ENCODE measurements around the gene XRCC5. TPM values are rescaled to one million over a fixed set of nuclear protein-coding genes. Genes with fewer than 3 reads are reported as not detected.

The XRCC5 gene
- total and polyA plus RNA-seq, 10 of the 15 experiments (the other 5 are each of a cell fraction or from before 2014, with no cell fraction given) = 259 to 815 (median 530) TPM

GRCh38 chr2:216233281-216233995, 124.3 kb downstream of the XRCC5 start:
- no peak overlapping the region for H3K9ac ChIP-seq (ENCODE audit: control insufficient read depth, insufficient read depth, low read length)
- no peak overlapping the region for H3K27ac ChIP-seq (ENCODE audit: control insufficient read depth, insufficient read depth)
- ChIA-PET POLR2A (no interaction called here), CTCF (no interaction called here), RAD21 (ENCODE audit: unreplicated experiment) (interaction anchor here (0.6 kb wide), 2 partner anchors 151 to 301 kb away, joined by 3 to 4 read pairs; no protein-coding TSS in a partner anchor), SMC1A (ENCODE audit: uncharacterized antibody, unreplicated experiment) (no interaction called here)
- H3K4me2 ChIP-seq (ENCODE audit: control insufficient read depth, insufficient read depth) = no peak overlapping the region
- no TSS peak for BruUV-seq (replicated peaks)
- no peak overlapping the region for H3K4me3 ChIP-seq
- no peaks in the 10 kb centered on the region for H3K79me2 ChIP-seq (ENCODE audit: control insufficient read depth, insufficient read depth, low read length)
- H3K27me3 ChIP-seq (replicated peaks in 1 of 2; ENCODE audit: control insufficient read depth in 2 of 2, insufficient read depth in 2 of 2, low read length in 1 of 2) = no peaks in the 10 kb centered on the region
- H3K36me3 ChIP-seq (ENCODE audit: control insufficient read depth in 2 of 2, insufficient read depth in 2 of 2, low read length in 1 of 2) = no peaks in the 10 kb centered on the region; a peak in 1 of 4 replicates
- TF ChIP-seq ATF7 (IDR thresholded peaks at IDR 0.05; ENCODE audit: low read depth) (no peak), SMAD5 (IDR thresholded peaks at IDR 0.05; ENCODE audit: low read depth) (no peak), NBN (IDR thresholded peaks at IDR 0.05) (no peak)
- ATAC-seq (no peak), DNase-seq (ENCODE audit: low read depth, low spot score) (no peak), FAIRE-seq (no peak)
- no peaks in the 10 kb centered on the region for H3K4me1 ChIP-seq (ENCODE audit: control insufficient read depth, insufficient read depth, low read length)
- WGBS (ENCODE audit: insufficient coverage, insufficient replicate concordance, low lambda C conversion rate, missing lambda C conversion rate) = 53% methylated on average over 4 of the region's 4 CpGs
- no peaks in the 10 kb centered on the region; the same call in 1 of the 3 replicates for H3K9me3 ChIP-seq (replicated peaks; ENCODE audit: control insufficient read depth, insufficient read depth, low read length)
- no peaks in the 10 kb centered on the region for H4K20me1 ChIP-seq (ENCODE audit: control insufficient read depth, insufficient read depth)
- in situ Hi-C loops (cut with MboI) = no loop called here
- intact Hi-C loops (cut with micrococcal nuclease; ENCODE audit: unreplicated experiment) = no loop called here
- no peak overlapping the region for H2AFZ ChIP-seq (ENCODE audit: control insufficient read depth, low read depth, low read length)

DNA sequence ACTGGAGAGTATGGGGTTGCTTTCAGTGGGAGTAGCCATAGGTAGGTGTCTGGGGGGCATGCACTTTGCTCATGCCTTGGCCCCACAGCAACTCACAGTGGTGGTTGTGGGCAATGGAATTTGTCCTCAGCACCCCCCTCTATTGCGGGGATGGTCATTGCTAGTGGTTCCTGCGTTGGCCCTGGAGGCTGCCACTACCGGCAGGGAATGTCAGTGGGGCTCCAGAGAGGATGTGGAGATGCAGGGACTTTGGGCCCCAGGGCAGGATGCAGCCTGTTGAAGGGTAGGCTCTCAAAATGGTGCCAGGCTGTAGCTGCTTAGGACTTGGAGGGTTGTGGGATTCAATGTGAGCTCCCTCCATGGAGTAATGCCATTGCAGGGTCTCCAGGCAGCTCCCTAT, 125.0 kb downstream of the XRCC5 start:
- no peaks in the 10 kb centered on the region for H3K27me3 ChIP-seq (replicated peaks in 1 of 2; ENCODE audit: control insufficient read depth in 2 of 2, insufficient read depth in 2 of 2, low read length in 1 of 2)
- SMC1A ChIA-PET (ENCODE audit: uncharacterized antibody, unreplicated experiment) = no interaction called here
- RAD21 ChIA-PET (ENCODE audit: unreplicated experiment) = interaction anchor here (0.6 kb wide), 1 partner anchor 151 kb away, joined by 3 read pairs; no protein-coding TSS in a partner anchor
- TF ChIP-seq SMAD5 (IDR thresholded peaks at IDR 0.05; ENCODE audit: low read depth) = no peak
- no peak for TF ChIP-seq CHD2 (IDR thresholded peaks at IDR 0.05; ENCODE audit: borderline replicate concordance, low read depth, low read length)
- TF ChIP-seq, protein P1, sequence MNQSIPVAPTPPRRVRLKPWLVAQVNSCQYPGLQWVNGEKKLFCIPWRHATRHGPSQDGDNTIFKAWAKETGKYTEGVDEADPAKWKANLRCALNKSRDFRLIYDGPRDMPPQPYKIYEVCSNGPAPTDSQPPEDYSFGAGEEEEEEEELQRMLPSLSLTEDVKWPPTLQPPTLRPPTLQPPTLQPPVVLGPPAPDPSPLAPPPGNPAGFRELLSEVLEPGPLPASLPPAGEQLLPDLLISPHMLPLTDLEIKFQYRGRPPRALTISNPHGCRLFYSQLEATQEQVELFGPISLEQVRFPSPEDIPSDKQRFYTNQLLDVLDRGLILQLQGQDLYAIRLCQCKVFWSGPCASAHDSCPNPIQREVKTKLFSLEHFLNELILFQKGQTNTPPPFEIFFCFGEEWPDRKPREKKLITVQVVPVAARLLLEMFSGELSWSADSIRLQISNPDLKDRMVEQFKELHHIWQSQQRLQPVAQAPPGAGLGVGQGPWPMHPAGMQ (IDR thresholded peaks at IDR 0.05; ENCODE audit: borderline replicate concordance) = no peak
- TF ChIP-seq LARP7 (IDR thresholded peaks at IDR 0.05) = no peak
- no peak for TF ChIP-seq JUNB (IDR thresholded peaks at IDR 0.05)
- TF ChIP-seq ZNF592 (IDR thresholded peaks at IDR 0.05) = no peak
- no peak for TF ChIP-seq HDAC6 (IDR thresholded peaks at IDR 0.05; ENCODE audit: unreplicated experiment)
- no peak for TF ChIP-seq TAF1 (IDR thresholded peaks at IDR 0.05; ENCODE audit: borderline replicate concordance, low read depth, low read length)
- no peak for TF ChIP-seq DPF2 (IDR thresholded peaks at IDR 0.05)
- no peak for TF ChIP-seq MYC (IDR thresholded peaks at IDR 0.05; ENCODE audit: insufficient read depth, insufficient read length, insufficient replicate concordance, low read length, severe bottlenecking)
- TF ChIP-seq BRCA1 (IDR thresholded peaks at IDR 0.05; ENCODE audit: low read depth, low read length) = no peak

More for the DNA sequence above, 125.0 kb downstream of the XRCC5 start:
- Histone ChIP-seq H2AFZ (ENCODE audit: control insufficient read depth, low read depth, low read length) (no peak overlapping the region), H3K4me3 (no peak overlapping the region), H3K36me3 (ENCODE audit: control insufficient read depth in 2 of 2, insufficient read depth in 2 of 2, low read length in 1 of 2) (no peaks in the 10 kb centered on the region; a peak in 1 of 4 replicates), H3K27ac (ENCODE audit: control insufficient read depth, insufficient read depth) (no peak overlapping the region), H3K9ac (ENCODE audit: control insufficient read depth, insufficient read depth, low read length) (no peak overlapping the region), H4K20me1 (ENCODE audit: control insufficient read depth, insufficient read depth) (no peaks in the 10 kb centered on the region), H3K79me2 (ENCODE audit: control insufficient read depth, insufficient read depth, low read length) (no peaks in the 10 kb centered on the region), H3K4me2 (ENCODE audit: control insufficient read depth, insufficient read depth) (no peak overlapping the region), H3K4me1 (ENCODE audit: control insufficient read depth, insufficient read depth, low read length) (no peaks in the 10 kb centered on the region), H3K9me3 (replicated peaks; ENCODE audit: control insufficient read depth, insufficient read depth, low read length) (no peaks in the 10 kb centered on the region; the same call in 1 of the 3 replicates)
- FAIRE-seq (no peak), ATAC-seq (no peak), DNase-seq (ENCODE audit: low read depth, low spot score) (no peak)
- BruUV-seq (replicated peaks) = no TSS peak
- intact Hi-C loops (cut with micrococcal nuclease; ENCODE audit: unreplicated experiment) (no loop called here), in situ Hi-C loops (cut with MboI) (no loop called here)
- WGBS (ENCODE audit: insufficient coverage, insufficient replicate concordance, low lambda C conversion rate, missing lambda C conversion rate) = 93% methylated on average over 3 of the region's 3 CpGs
- POLR2A ChIA-PET = no interaction called here
- CTCF ChIA-PET = no interaction called here

Data from GM12878 (cell line).